NCI-H748 (cell line): ENCODE measurements around the gene RAP1GAP.

Experiments used
- DNase-seq: peaks from one replicate; lab custom pipeline; 2025; ENCODE audit not compliant: unreplicated experiment; lab: John Stamatoyannopoulos, UW

The RAP1GAP gene

DNA sequence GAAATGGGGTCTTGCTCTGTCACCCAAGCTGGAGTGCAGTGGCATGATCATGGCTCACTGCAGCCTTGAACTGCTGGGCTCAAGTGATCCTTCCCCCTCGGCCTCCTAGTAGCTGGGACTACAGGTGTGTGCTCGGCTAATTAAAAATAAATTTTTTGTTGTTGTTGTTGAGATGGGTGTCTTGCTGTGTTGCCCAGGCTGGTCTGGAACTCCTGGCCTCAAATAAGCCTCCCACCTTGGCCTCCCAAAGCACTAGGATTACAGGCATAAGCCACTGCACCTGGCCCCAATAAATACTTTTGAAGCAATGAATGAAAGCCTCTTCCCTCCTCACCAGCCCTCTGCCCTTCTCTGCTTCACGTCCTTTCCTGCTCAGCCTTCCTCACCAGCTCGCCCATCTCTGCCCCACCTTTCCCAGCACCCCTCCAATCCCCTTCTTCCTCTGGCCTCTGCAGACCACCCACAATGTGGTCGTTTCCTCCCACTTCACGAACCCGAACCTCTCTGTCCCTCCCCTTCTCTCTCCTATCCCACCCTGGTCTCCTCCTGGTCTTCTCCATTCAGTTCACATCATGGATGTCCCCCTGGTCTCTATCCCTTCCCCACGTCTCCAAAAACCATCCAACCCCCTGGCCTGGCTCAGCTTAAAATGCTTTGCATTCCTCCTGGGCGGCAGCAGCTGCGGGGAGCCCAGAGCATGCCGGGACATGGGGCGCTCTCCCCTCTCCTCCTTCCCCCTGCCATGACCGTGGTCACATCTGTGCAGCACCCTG, 38.4 kb downstream of the RAP1GAP start:
- DNase-seq: no peak

DNA sequence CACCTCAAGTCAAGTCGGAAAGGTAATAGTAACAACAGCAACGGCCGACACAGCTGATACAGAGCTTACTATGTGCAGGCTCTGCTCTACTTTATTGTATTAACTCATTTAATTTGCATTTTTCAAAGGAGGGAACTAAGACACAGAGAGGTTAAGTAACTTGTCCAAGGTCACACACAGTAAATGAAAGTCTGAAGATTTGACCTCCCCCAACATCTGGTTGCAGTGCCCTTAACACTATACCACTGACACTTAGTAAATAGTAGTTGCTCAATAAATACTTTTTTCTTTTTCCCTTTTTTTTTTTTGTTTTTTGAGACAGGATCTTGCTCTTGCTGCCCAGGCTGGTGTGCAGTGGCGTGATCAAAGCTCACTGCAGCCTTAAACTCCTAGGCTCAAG, 39.2 kb downstream of the RAP1GAP start:
- no peak for DNase-seq

DNA sequence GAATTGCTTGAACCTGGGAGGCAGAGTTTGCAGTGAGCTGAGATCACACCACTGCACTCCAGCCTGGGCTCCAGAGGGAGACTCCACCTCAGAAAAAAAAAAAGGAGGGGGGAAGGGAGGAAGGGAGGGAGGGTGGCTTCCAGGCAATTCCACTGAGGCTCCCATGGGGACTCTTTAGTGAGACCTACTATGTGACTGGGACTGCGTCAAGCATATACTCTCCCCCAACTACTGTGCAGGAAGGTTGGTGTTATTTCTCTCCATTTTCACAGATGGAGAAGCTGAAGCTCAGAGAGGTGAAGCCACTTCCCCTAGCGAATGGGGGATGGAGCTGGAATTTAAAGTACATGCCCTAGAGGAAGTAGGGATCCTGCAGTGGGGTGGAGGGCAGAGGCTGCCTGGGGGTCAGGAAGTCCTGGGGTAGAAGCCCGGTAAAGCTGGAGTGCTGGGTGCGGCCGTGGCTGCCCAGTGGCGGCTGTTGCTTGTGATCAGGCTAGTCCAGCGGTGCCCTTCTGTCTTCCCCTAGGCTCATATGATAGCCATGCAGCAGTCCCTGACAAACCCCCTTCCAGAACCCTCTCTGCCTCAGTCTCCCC, 40.3 kb downstream of the RAP1GAP start:
- no peak for DNase-seq

DNA sequence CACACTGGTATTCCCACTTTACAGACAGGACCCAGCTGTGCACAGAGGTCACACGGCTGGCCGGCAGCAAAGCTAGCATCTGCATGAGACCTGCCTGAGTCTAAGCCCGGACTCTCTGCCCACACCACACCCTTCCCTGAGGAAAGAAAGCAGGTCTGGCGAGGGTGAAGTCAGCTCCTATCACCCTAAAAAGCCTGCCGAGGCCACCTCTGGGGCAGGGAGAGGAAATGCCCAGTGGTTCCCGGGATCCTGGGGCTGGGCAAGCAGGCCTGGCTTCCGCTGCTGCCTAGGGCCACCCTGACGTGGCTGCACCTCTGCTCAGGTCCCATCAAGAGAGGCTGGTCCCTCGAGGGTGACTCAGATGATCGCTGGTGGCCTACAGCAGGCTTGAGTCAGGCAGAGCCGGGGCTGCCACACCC, 42.2 kb downstream of the RAP1GAP start:
- no peak for DNase-seq

DNA sequence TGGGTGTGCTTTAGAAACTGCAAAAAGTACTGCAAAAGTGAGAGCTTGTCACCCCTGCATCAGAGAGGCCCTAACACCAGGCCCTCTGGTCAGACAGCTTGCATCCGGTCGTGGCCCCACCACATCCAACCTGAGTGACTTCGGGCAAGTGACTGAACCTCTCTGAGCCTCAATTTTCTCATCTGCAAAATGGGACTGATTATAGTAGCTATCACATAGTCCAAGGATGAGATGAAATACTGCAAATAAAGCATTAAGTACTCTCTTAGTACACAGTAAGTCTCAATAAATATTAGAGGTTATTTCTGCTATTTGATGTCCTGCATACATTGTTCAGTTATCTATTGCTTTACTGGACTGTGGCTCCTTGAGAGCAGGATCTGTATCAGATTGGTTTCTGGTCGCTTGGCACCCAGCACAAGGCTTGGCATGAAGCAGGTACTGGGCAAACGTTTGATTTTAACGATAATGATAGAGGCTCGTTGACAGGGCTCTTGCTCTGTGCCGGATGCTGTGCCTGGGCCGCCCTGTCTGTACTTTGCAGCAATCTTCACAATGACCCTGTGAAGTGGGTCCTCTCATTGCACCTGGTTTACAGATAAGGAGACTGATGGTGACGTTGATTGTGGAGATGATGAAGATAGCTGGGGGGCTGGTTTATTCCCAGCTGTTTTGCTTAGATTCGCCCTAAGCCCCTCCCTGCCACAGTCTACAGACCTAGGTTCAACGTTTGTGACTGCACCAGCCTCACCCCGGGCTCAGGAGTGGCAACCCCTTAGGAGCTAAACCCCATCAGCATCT, 43.6 kb downstream of the RAP1GAP start:
- DNase-seq: no peak

DNA sequence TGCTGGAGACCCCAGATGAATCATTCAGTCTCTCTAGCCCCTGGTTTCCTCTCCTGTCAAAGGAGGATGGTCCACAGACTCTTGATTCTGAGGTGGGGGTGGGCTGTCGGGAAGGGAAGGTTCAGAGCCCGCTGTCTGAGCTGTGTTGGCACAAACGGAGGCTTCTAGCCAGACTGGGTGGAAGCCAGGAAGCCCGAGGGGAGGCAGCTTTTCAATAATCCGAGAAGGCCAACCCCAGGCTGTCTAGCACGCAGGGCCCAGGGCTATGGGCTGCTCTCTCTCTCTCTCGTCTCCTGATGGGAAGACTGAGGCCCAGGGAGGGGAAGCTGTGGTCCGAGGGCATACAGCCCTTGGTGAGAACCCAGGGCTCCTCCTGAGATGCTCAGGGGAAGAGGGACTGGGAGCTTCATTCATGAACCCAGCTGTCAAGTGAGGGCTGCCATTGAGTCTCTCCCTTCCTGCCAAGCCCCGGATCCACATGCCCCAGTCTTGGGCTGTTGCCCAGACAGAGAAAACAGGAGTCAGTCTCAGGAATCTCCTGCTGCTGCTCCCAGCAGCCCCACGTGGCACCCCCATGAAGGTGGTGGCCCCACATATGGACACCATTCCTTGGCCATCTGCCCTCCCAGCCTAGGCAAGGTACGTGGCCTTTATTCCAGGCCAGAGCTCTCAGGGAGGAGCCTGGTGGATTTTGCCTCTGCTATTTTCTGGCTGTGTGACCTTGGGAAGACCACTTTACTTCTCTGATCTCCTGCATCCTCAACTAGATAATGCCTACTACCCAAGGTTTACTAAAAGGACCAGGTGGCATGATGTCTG, 44.4 kb downstream of the RAP1GAP start:
- no peak for DNase-seq

DNA sequence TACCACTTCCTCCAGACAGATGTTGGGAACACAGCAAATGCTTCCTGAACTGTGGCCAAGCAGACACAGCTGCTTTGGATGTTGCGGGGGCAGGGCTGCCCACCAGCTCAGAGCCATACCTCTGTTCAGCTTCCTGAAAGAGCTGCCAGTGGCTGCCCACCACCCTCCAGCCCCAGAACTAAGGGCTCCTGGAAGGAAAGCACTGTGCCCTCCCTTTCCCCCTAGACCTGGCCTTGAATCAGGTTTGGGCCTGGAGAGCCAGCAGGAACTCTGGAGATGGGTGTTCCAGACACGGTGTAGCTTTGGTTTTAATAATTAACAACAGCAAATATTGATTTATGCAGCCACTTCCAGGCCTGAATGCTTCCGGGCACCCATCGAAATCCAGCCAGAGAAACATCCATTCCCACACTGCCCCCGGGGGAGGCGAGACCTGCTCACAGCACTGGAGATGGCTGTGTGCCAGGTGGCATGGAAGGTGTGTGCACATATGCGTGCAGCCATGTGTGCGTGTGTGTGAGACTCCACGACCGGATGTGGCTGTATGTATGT, 45.7 kb downstream of the RAP1GAP start:
- peak; percentile 35 for DNase-seq

DNA sequence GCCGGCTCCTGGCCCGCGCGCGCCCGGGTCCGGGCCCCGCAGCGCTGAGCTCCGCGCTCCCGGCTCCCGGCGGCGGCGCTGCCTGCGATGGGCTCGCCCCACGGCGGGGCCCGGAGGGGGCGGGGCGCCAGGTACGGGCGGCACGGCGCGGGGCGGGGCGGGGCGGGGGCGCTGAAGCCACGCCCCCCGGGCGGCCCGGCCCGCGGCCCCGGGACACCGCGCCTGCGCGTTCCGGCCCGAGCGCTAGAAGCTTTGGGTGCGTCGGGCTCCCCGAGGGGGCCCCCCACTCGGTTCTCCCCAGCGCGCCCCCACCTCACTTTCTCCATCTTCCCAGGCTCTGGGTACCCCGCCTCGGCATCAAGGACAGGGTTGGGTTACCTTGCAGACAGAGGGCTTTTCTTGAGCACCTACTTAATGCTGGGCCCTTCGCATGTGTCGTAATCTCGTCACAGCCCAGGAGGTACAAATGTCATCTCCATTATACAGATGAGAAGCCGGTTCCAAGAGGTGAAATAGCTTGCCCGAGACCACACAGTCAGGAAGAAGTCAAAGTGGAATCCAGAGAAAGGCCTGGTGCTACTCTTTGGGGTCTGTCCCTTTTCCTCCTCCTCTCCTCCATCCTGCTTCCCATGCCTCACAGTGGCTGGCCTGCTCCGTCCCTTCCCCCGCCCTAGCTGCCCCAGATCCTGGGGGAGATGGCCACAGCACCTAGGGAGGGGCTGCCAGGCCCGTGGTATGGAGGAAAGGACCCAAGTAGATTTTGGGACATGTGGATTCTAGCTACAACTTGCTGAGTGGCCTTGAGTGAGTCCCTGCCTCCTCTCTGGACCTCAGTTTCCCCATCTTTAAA, 46.5 kb downstream of the RAP1GAP start:
- DNase-seq: peak; percentile 10

DNA sequence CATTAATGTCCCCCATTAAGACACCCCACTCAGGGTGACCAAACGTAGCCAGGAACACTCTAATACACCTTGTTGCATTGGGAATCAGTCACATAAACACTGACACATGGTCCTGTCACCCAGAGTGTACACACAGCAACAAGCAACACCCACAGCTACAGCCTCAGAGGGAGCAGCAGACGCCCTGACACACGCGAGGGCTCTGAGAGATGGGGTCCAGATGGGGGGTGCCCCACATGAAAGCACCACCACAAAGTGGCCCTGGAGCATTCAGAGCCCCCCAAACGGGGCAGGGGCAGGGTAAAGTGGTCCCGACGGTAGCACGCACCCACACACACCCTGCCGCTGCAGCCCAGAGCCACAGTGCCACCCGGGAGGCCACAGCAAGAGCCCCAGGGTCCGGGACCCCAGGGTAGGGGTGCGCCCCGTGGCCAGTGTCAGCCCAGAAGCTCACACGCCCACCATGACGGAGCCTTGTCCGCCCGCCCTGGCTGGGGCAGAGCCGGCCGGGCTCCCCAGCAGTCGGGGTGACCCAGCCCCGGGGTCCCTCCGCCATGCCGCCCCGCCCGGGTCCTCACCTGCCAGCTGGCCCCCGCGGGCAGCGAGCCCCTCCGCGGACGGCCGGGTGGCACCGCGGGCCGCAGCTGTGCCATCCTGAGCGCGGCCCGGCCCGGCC, 47.3 kb downstream of the RAP1GAP start:
- DNase-seq: no peak

DNA sequence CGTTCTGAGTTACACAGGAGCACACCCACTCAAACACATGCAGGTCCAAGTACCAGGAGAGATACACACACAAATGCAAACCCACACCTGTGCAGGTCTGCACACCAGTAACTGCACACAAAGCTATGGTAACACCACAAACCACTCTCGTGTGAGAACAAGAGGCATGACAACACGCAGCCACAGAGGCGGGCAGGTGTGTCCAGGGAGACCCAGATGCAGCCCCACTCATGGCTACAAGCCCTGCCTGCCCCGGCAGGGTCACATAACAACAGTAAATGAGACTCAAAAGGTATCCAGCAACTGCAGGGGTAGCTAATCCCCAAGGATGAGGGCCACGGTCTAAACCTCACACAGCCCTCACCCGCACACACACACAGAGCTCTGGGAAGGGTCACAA, 48.1 kb downstream of the RAP1GAP start:
- no peak for DNase-seq

DNA sequence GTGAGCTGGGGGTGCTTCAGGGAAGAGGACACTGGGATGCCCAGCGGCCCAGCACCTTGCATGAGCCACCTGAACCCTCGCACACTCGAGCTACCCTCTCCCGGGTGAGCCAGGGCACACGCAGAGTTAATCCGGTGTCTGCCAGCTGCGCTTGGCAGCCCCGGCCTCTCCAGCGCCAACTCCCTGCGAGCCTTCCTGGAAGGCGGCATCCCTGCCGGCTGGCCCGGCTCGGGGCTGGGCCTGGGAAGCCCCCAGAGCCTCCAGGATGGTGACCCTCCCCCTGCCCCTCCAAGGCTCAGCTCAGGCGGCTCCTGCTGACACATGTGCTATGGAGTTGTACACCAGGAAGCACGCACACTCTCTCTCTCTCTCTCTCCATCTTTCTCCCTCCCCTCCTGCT, 48.7 kb downstream of the RAP1GAP start:
- no peak for DNase-seq

DNA sequence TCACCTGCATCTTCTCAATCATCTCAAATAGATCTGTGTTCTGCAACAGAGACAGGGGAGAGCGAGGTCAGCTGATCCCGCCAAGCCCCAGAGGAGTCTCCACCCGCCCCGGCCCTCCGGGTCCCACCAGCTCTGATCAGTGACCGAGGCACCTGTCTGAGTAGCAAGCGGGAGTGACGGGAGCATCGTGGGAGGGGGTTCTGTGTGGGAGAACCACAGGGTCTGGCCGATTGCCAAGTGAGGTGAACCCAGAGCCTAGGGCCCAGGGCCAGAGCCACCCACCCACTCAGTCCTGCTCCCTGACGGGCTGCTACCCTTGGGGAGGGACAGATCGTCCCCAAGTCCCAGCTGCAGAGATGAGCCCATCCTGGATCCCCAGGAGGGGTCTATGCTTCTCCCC, 49.1 kb downstream of the RAP1GAP start:
- no peak for DNase-seq

DNA sequence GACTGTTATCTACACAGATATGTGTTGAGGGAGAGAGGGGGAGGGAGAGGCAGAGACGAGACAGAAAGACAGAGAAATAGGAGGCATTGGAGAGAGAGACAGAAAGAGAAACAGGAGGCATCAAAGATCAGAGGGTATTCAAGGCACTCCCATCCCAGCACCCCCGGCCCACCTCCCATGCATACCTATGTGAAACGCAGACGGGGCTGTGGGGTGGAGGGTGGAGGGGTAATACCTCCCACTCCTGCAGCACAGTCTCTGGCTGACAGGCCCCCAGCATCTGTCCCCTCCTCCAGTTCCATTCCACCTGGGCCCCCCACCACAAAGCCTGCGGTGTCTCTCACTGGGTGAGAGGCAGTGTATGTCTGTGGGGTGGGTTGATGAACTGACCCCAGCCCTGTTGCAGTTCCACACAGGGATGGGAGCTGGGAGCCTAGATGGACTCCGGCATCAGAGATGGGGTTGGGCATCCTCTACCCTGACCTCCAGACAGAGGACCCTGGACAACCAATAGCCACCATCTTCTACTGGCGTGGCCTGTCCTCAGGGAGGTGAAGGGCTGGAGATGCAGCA, 49.7 kb downstream of the RAP1GAP start:
- DNase-seq: no peak

DNA sequence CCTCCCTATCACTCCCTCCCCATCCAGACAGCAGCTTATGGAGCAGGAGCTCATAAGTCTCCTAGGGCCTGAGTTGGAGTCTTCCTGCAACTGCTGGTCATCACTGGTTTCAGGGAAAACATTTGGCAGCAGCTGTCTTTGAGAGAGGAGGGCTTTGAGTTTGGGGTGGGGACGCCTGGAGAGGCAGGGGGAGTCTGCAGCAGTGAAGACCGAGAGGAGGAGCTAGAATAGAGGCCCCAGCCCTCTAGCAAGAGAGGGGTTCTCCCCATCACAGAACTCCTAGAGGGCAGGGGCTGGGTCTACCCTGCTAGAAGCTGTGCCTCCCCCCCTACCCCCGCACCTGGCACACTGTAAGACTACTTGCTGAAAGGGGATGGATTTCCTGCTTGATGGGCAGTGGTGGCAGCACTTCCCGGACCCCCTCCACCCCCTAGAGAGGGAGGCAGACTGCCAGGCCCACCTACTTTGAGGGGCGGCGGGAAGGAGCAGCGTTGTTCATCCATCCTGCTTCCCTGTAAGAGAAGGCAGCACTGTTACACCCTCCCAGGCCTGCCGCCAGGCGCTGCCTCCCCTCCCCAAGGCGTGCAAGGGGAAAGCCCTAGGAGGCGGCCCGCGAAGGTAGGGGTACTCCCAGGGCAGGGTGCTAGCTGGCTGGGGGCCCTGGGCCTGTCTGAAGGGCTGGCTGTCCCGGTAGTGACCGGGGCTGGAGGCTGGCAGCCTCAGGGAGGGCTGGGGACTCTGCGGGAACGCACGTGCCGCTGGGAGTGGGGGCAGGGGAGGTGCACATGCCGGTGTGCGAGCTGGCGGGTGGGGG, 50.4 kb downstream of the RAP1GAP start:
- DNase-seq: no peak

DNA sequence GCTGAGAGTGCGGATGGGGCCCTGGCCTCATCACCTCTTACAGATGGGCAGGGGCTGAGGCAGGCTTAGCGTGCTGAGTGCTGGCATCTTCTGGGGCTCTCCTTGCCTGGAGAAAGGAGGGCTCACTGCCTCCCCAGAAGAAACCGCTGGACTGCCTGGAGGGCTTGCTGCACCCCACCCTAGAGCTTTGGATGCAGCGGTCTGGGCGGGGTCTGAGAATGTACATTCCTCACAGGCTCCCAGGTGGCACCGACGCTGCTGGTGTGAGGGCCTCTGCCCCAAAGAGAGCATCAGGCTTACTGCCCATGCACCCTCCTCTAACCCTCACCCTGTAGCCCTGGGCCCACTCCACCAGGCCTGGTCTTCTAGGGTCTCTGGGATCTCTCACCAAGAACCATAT, 51.1 kb downstream of the RAP1GAP start:
- no peak for DNase-seq

DNA sequence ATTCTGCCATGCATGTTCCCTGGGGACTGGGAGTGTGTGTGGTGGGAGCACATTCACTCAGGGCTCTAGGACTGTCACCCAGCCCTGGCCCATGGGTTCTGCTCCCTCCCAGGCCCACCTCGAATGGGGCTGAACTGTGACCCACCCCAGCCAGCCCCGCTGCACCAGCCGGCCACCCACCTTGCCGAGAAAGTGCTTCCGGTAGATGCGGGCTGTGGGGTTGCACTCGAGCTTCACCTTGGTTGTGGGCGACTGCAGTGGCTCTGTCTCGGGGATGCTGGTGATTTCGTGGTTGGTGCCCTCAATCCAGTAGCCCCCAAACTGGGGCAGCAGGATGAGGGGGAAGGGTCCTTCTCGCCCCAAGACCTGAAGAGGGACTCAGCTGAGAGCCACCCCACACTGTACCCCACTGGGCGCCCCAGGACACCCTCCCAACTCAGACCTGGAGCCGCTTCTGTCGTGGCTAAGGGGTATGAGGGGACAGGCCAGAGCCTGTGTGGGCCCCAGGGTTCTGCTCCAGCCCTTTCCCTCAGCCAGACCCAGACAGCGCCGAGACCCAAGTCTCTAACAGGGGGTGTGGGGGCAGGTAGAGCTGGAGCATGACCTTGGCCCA, 51.9 kb downstream of the RAP1GAP start:
- DNase-seq: no peak

DNA sequence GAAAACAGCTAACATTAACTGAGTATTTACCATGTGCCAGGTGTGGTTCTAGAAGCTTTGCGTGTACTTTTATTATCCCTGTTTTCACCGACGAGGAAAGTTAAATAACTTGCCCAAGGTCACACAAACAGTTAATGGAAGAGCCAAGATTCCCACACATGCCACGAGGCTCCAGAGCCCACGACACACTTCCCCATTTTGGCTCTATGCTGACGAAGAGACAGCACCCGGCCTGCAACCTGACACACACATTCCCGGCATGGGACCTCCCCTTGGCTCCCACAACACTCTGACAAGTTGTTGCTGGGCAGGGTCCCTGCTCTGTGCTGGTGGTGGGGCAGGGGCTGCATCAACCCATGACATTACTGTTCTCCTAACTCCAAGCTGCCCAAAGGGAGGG, 52.8 kb downstream of the RAP1GAP start:
- DNase-seq: no peak
